ENCODE data around the gene SKIDA1.
A peak's percentile ranks its signal among the peaks of the same experiment; 100 is the strongest.

SKIDA1 gene

DNA sequence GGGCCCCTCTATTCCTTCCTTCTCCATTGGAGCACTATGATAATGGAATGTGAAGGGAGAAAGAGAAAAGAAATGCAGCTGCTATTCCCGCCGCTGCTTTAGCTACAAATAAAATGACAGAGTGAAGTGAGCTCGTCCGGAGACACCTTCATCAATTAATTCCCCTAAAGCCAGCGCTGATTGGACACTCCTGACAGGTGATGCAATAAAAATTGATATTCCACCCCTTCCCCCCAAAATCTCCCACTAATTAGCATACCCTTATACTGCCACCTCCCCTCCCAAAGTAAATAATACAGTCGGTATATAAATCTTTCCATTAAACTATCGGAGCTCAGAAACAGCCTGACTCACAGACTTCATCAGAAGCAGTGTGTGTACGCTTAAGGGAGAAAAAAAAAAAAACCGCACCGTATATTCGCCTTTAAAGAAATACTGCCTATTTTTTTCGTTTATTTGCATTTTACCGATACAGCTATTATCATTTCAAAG, 7.3 kb downstream of the SKIDA1 start:
- Histone ChIP-seq H3K79me2 (ENCODE audit: insufficient read depth, low read depth) (no peaks in the 10 kb centered on the region), H3K27ac (no peak overlapping the region), H3K27me3 (ENCODE audit: insufficient read depth, low read depth) (peaks cover 50% of the 10 kb centered on the region), H3K4me1 (ENCODE audit: low read depth, poor library complexity, severe bottlenecking) (peaks cover 44% of the 10 kb centered on the region), H3K4me2 (peak overlapping the region; percentile 94), H3K9ac (no peak overlapping the region), H2AFZ (ENCODE audit: low read depth) (no peak overlapping the region), H3K36me3 (ENCODE audit: insufficient read depth) (no peaks in the 10 kb centered on the region), H4K20me1 (ENCODE audit: insufficient read depth) (no peaks in the 10 kb centered on the region), H3K4me3 (IDR thresholded peaks at IDR 0.05; ENCODE audit: insufficient read depth, low read depth, low read length) (peak overlapping the region; percentile 39)
- no peak for TF ChIP-seq CTCF (conservative IDR thresholded peaks at IDR 0.05; ENCODE audit: low read depth, low read length)

DNA sequence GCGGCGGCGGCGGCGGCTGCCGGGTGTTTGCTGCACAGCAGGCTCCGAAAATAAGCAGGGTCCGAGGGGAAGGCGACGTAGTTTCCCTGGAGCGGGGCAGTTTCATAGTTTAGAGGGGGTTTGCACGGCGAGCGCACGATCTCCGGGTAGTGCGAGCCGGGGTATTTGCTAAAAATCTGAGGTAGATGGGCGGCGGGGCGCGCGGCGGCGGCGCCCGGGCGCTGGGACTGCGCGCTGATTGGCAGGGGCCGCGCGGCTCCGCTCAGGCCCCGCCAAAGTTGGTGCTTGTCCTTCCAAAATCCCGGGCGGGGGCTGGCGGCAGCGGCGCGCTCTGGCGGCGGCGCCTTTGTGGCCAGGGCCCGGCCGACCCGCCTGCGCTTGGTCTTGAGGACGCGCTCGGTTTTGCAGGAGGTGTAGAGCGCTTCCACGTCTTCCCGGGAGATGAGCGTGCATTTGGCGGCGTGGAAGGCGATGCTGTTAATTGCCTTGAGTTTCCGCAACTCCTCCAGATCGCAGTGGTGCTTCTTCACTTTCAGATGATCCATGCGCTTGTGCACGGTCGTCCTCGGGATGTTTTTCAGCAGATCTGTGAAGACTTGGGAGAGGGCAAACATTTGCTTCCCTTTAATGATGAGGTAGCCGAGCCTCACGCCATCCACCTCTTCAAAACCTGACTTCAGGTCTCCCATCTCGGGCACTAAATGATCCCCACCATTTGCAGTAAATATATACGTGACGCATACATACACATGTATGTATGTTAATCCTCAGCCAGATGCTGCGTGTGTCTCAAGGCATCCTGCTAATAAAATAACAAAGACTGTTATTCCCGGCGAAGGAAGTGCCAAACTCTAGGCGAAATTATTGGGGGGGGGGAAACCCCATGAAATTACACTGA, 8.1 kb downstream of the SKIDA1 start:
- H3K9ac ChIP-seq: no peak overlapping the region
- no peaks in the 10 kb centered on the region for H4K20me1 ChIP-seq (ENCODE audit: insufficient read depth)
- TF ChIP-seq CTCF (conservative IDR thresholded peaks at IDR 0.05; ENCODE audit: low read depth, low read length): no peak
- peak overlapping the region; percentile 83; the same call in 1 of the 2 replicates for H2AFZ ChIP-seq (ENCODE audit: low read depth)
- peaks cover 44% of the 10 kb centered on the region for H3K4me1 ChIP-seq (ENCODE audit: low read depth, poor library complexity, severe bottlenecking)
- no peaks in the 10 kb centered on the region for H3K79me2 ChIP-seq (ENCODE audit: insufficient read depth, low read depth)
- H3K4me2 ChIP-seq: peak overlapping the region; percentile 94
- no peaks in the 10 kb centered on the region for H3K36me3 ChIP-seq (ENCODE audit: insufficient read depth)
- peaks cover 50% of the 10 kb centered on the region for H3K27me3 ChIP-seq (ENCODE audit: insufficient read depth, low read depth)
- H3K27ac ChIP-seq: no peak overlapping the region
- H3K4me3 ChIP-seq (IDR thresholded peaks at IDR 0.05; ENCODE audit: insufficient read depth, low read depth, low read length): peak overlapping the region; percentile 39

GRCh38 chr10:21516242-21517131, 9.0 kb downstream of the SKIDA1 start:
- H4K20me1 ChIP-seq (ENCODE audit: insufficient read depth): no peaks in the 10 kb centered on the region
- H3K4me2 ChIP-seq: peak overlapping the region; percentile 85
- H3K9ac ChIP-seq: no peak overlapping the region
- H3K4me3 ChIP-seq (IDR thresholded peaks at IDR 0.05; ENCODE audit: insufficient read depth, low read depth, low read length): no peak overlapping the region
- H3K4me1 ChIP-seq (ENCODE audit: low read depth, poor library complexity, severe bottlenecking): peaks cover 44% of the 10 kb centered on the region
- H3K27me3 ChIP-seq (ENCODE audit: insufficient read depth, low read depth): peaks cover 49% of the 10 kb centered on the region
- no peak for TF ChIP-seq CTCF (conservative IDR thresholded peaks at IDR 0.05; ENCODE audit: low read depth, low read length)
- no peaks in the 10 kb centered on the region for H3K79me2 ChIP-seq (ENCODE audit: insufficient read depth, low read depth)
- H3K36me3 ChIP-seq (ENCODE audit: insufficient read depth): no peaks in the 10 kb centered on the region
- H3K27ac ChIP-seq: no peak overlapping the region
- peak overlapping the region; percentile 83 for H2AFZ ChIP-seq (ENCODE audit: low read depth)

DNA sequence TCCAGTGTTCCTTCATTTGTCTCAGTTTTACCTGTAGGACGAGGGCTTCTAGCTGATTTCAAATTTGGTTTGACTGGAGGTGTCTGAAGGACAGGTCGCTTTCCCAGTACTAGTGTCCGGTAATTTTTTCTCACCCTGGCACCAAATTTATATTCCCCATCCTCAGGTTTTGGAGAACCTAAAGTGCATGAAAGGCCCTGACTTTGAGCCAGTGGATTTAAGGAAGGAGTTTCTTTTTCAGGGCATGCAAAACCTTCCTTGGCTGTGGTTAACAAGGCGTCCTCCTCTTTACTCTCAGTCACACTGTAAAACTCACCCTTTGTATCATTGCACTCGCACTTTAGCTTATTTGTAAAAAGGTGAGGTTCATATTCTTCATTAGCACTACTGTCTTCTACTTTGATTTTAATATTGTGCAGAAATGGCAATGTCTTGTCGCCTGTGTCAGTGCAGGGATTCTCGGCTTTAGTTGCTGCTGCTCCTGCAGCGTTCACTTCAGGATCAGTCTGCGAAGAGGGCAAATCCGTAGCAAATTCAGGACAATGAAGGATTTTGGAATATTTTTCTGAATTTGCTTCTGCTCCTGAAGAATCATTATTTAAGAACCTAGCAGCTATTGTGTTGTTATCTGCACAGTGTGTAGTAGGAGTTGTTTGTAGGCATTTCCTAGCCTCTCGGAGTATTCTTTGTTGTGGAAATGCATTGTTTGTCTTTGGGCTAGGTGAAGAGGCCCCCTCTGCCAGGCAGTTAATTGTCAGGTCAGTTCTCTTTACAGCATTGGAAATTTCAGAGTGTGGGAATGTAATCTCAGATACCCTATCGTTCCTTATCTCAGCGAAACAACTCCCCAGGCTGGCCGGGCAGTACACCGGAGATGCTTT, 9.9 kb downstream of the SKIDA1 start:
- no peaks in the 10 kb centered on the region for H3K36me3 ChIP-seq (ENCODE audit: insufficient read depth)
- no peak overlapping the region for H3K9ac ChIP-seq
- peaks cover 40% of the 10 kb centered on the region for H3K4me1 ChIP-seq (ENCODE audit: low read depth, poor library complexity, severe bottlenecking)
- H3K27ac ChIP-seq: no peak overlapping the region
- TF ChIP-seq CTCF (conservative IDR thresholded peaks at IDR 0.05; ENCODE audit: low read depth, low read length): no peak
- no peaks in the 10 kb centered on the region for H3K79me2 ChIP-seq (ENCODE audit: insufficient read depth, low read depth)
- H2AFZ ChIP-seq (ENCODE audit: low read depth): peak overlapping the region; percentile 80; the same call in 1 of the 2 replicates
- peaks cover 41% of the 10 kb centered on the region for H3K27me3 ChIP-seq (ENCODE audit: insufficient read depth, low read depth)
- no peaks in the 10 kb centered on the region for H4K20me1 ChIP-seq (ENCODE audit: insufficient read depth)
- no peak overlapping the region for H3K4me3 ChIP-seq (IDR thresholded peaks at IDR 0.05; ENCODE audit: insufficient read depth, low read depth, low read length)
- peak overlapping the region; percentile 85 for H3K4me2 ChIP-seq
